Thyroid gland (tissue), 4 donors: Measurements from ENCODE around the gene DDB1.

Source experiments
- POLR2A ChIP-seq, 2 donors: fragments of 450-650 bp; IDR thresholded peaks; one replicate each; pipeline ENCODE4 v1.6.1; 2017; ENCODE audit warnings: antibody characterized with exemption in 2 of 2, mild to moderate bottlenecking in 2 of 2, moderate library complexity in 1 of 2
- TF ChIP-seq, protein P1 (sequence below), 6 experiments: fragments of 200-600 bp in 3 of 6; fragments of 450-650 bp in 3 of 6; sonication (generic) in 3 of 6; IDR thresholded peaks; one replicate each; pipeline ENCODE4 v1.5.1; 2016 to 2019; ENCODE audit warnings: antibody characterized with exemption in 6 of 6, mild to moderate bottlenecking in 2 of 6, inconsistent platforms in 1 of 6, moderate library complexity in 1 of 6

GRCh38 chr11:61258546-61258945, 74.4 kb downstream of the DDB1 start:
- TF ChIP-seq, protein P1, sequence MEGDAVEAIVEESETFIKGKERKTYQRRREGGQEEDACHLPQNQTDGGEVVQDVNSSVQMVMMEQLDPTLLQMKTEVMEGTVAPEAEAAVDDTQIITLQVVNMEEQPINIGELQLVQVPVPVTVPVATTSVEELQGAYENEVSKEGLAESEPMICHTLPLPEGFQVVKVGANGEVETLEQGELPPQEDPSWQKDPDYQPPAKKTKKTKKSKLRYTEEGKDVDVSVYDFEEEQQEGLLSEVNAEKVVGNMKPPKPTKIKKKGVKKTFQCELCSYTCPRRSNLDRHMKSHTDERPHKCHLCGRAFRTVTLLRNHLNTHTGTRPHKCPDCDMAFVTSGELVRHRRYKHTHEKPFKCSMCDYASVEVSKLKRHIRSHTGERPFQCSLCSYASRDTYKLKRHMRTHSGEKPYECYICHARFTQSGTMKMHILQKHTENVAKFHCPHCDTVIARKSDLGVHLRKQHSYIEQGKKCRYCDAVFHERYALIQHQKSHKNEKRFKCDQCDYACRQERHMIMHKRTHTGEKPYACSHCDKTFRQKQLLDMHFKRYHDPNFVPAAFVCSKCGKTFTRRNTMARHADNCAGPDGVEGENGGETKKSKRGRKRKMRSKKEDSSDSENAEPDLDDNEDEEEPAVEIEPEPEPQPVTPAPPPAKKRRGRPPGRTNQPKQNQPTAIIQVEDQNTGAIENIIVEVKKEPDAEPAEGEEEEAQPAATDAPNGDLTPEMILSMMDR (IDR thresholded peaks at IDR 0.05): no peak
- no peak for TF ChIP-seq POLR2A (IDR thresholded peaks at IDR 0.05)
